WTC11 (cell line): ENCODE measurements around the gene MTA1. TPM values are rescaled to one million over a fixed set of nuclear protein-coding genes. Genes with fewer than 3 reads are reported as not detected.

Experiments used
- ATAC-seq: fragments of 200-7000 bp; cut with Tn5 transposase; 2 replicates; pipeline ENCODE4 v1.10.0; 2021; ENCODE audit warnings: mild to moderate bottlenecking, moderate library complexity
- CTCF ChIA-PET: fragments of 300-600 bp; sonication (Branson Sonifier 250); formaldehyde crosslinking; loops from one replicate; lab custom pipeline; 2021; ENCODE audit warnings: antibody characterized with exemption; lab: Charles Lee
- POLR2A ChIA-PET: fragments of 350-600 bp; sonication (Branson Sonifier 250); formaldehyde crosslinking; loops from one replicate; lab custom pipeline; 2021; ENCODE audit warnings: antibody characterized with exemption; lab: Charles Lee
- DNase-seq: peaks from one replicate; pipeline ENCODE4 v3.0.0; 2021; ENCODE audit warnings: low spot score
- H3K27ac Mint-ChIP-seq: 2 replicates; pipeline ENCODE4 v1.8.0; 2021; ENCODE audit warnings: mixed read lengths
- H3K27me3 Mint-ChIP-seq: 2 replicates; pipeline ENCODE4 v1.8.0; 2021; ENCODE audit warnings: low read depth, mild to moderate bottlenecking, moderate library complexity, mixed read lengths
- H3K36me3 Mint-ChIP-seq: 2 replicates; pipeline ENCODE4 v1.8.0; 2021; ENCODE audit warnings: mixed read lengths
- H3K4me1 Mint-ChIP-seq: 2 replicates; pipeline ENCODE4 v1.8.0; 2022; ENCODE audit warnings: mixed read lengths
- H3K4me3 Mint-ChIP-seq: 2 replicates; pipeline ENCODE4 v1.8.0; 2021; ENCODE audit warnings: mild to moderate bottlenecking, moderate library complexity, mixed read lengths
- H3K9me3 Mint-ChIP-seq: 2 replicates; pipeline ENCODE4 v1.8.0; 2021; ENCODE audit warnings: mixed read lengths
- CDX4 ChIP-seq: fragments of 250-450 bp; sonication (Bioruptor Pico); IDR thresholded peaks from 2 replicates; pipeline ENCODE4 v1.9.0; 2021; ENCODE audit warnings: moderate library complexity, mild to moderate bottlenecking, inconsistent platforms, borderline replicate concordance
- ELF4 ChIP-seq: sonication (generic); formaldehyde crosslinking; IDR thresholded peaks from 2 replicates; pipeline ENCODE4 v1.8.1; 2022; ENCODE audit warnings: low read depth, mild to moderate bottlenecking, moderate library complexity, missing genetic modification reagents
- FOXP1 ChIP-seq: sonication (generic); formaldehyde crosslinking; IDR thresholded peaks from 2 replicates; pipeline ENCODE4 v1.8.0; 2022; ENCODE audit warnings: missing genetic modification reagents, mild to moderate bottlenecking, moderate library complexity, borderline replicate concordance
- IRF2 ChIP-seq: sonication (generic); formaldehyde crosslinking; IDR thresholded peaks from 2 replicates; pipeline ENCODE4 v1.8.0; 2022; ENCODE audit warnings: low read depth, missing genetic modification reagents, borderline replicate concordance
- JAZF1 ChIP-seq: fragments of 250-450 bp; sonication (Bioruptor Pico); IDR thresholded peaks from 2 replicates; pipeline ENCODE4 v1.9.0; 2021; ENCODE audit warnings: moderate library complexity, mild to moderate bottlenecking, inconsistent platforms
- OVOL2 ChIP-seq: fragments of 250-450 bp; sonication (Bioruptor Pico); IDR thresholded peaks from 2 replicates; pipeline ENCODE4 v1.9.0; 2021; ENCODE audit warnings: mild to moderate bottlenecking, borderline replicate concordance
- PRRX2 ChIP-seq: fragments of 250-450 bp; sonication (Bioruptor Pico); IDR thresholded peaks from 2 replicates; pipeline ENCODE4 v1.8.0; 2021; ENCODE audit warnings: mild to moderate bottlenecking
- RORB ChIP-seq: fragments of 250-450 bp; sonication (Bioruptor Pico); IDR thresholded peaks from 2 replicates; pipeline ENCODE4 v1.9.0; 2021; ENCODE audit warnings: mild to moderate bottlenecking
- SMAD4 ChIP-seq: sonication (generic); formaldehyde crosslinking; IDR thresholded peaks from 2 replicates; pipeline ENCODE4 v1.8.0; 2022; ENCODE audit warnings: mild to moderate bottlenecking, missing genetic modification reagents
- SOX15 ChIP-seq: fragments of 250-450 bp; sonication (Bioruptor Pico); IDR thresholded peaks from 2 replicates; pipeline ENCODE4 v1.9.0; 2021; ENCODE audit warnings: mild to moderate bottlenecking
- SP1 ChIP-seq: sonication (generic); formaldehyde crosslinking; conservative IDR thresholded peaks from 2 replicates; pipeline ENCODE4 v1.8.1; 2022; ENCODE audit warnings: missing genetic modification reagents
- TCF7 ChIP-seq: sonication (generic); formaldehyde crosslinking; IDR thresholded peaks from 2 replicates; pipeline ENCODE4 v1.8.0; 2022; ENCODE audit warnings: mild to moderate bottlenecking, low read depth, missing genetic modification reagents, moderate library complexity
- USF2 ChIP-seq: sonication (generic); formaldehyde crosslinking; IDR thresholded peaks from 2 replicates; pipeline ENCODE4 v1.8.1; 2023; ENCODE audit warnings: mild to moderate bottlenecking, missing genetic modification reagents, moderate library complexity
- ZBTB21 ChIP-seq: sonication (generic); formaldehyde crosslinking; IDR thresholded peaks from 2 replicates; pipeline ENCODE4 v1.8.1; 2023; ENCODE audit warnings: mild to moderate bottlenecking, missing genetic modification reagents, borderline replicate concordance
- ZNF281 ChIP-seq: sonication (generic); formaldehyde crosslinking; IDR thresholded peaks from 2 replicates; pipeline ENCODE4 v1.8.0; 2023; ENCODE audit warnings: mild to moderate bottlenecking, missing genetic modification reagents
- ZNF416 ChIP-seq: fragments of 250-450 bp; sonication (Bioruptor Pico); IDR thresholded peaks from 2 replicates; pipeline ENCODE4 v1.9.0; 2021; ENCODE audit warnings: mild to moderate bottlenecking, inconsistent platforms
- ZNF532 ChIP-seq: fragments of 250-450 bp; sonication (Bioruptor Pico); IDR thresholded peaks from 2 replicates; pipeline ENCODE4 v1.9.0; 2021; ENCODE audit warnings: mild to moderate bottlenecking, borderline replicate concordance
- ZNF671 ChIP-seq: fragments of 250-450 bp; sonication (Bioruptor Pico); IDR thresholded peaks from 2 replicates; pipeline ENCODE4 v1.8.0; 2021; ENCODE audit warnings: mild to moderate bottlenecking
- total RNA-seq: library from RNA; stranded (reverse); gene quantifications from 3 replicates; pipeline ENCODE4 v1.2.3, GENCODE V29; 2021
- TF ChIP-seq, protein P1 (sequence below): sonication (generic); formaldehyde crosslinking; IDR thresholded peaks from 2 replicates; pipeline ENCODE4 v1.8.1; 2023; ENCODE audit warnings: mild to moderate bottlenecking, missing genetic modification reagents
- TF ChIP-seq, protein P2 (sequence below): sonication (generic); formaldehyde crosslinking; IDR thresholded peaks from 2 replicates; pipeline ENCODE4 v1.8.1; 2023; ENCODE audit warnings: mild to moderate bottlenecking, missing genetic modification reagents

Gene MTA1
- total RNA-seq, 1 experiment from 2014 or later: 279 TPM

DNA sequence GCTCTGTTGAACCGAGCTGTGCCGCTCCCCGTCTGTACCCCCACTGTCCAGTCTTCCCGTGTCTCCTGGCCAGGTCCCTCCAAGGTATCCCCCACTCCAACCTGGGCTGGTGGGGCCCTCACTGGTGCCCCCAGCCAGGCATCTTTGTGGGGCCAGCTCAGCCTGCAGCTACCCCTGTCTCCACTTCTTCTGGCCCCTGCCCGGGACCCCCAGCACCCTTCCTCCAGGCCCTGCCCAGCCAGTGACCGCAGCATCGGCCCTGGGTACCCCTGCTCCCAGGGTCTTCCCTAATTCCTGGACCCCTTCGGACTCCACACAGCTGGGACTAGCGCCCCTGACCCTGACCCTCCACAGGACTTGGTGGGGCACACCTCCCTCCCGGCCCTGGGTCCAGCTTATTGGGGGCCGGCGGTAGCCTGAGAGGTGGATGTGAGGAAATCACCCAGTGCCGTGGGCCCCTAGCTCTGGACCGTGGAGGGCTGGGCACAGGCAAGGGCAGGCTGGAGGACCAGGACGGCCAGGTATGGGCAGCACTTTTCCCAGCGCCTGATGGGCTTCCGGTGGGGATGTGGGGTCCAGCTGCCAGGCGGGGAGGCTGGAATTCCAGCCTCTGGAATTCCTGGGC is 63.0 kb downstream of the MTA1 start:
- Mint-ChIP-seq H3K9me3 (no peaks in the 10 kb centered on the region), H3K27ac (no peak overlapping the region), H3K4me3 (no peak overlapping the region), H3K4me1 (peaks cover 18% of the 10 kb centered on the region), H3K27me3 (peaks cover 84% of the 10 kb centered on the region), H3K36me3 (no peaks in the 10 kb centered on the region)
- ATAC-seq (no peak), DNase-seq (no peak)
- ChIA-PET CTCF (interaction anchor here (1.0 to 5.1 kb wide), 4 partner anchors 7 to 714 kb away, joined by 3 to 116 read pairs (median 48); no protein-coding TSS in a partner anchor), POLR2A (no interaction called here)
- TF ChIP-seq ZNF281 (CRISPR knock-in tag) (no peak), PRRX2 (CRISPR knock-in tag) (no peak), SOX15 (CRISPR knock-in tag) (no peak), ZNF532 (CRISPR knock-in tag) (no peak), CDX4 (no peak), TCF7 (CRISPR knock-in tag) (no peak), RORB (CRISPR knock-in tag) (no peak), USF2 (no peak), ZNF671 (CRISPR knock-in tag) (no peak), SMAD4 (CRISPR knock-in tag) (no peak), FOXP1 (CRISPR knock-in tag) (no peak), ELF4 (CRISPR knock-in tag) (no peak), JAZF1 (CRISPR knock-in tag) (no peak), OVOL2 (no peak), ZNF416 (CRISPR knock-in tag) (no peak), ZBTB21 (CRISPR knock-in tag) (no peak), IRF2 (CRISPR knock-in tag) (no peak), SP1 (CRISPR knock-in tag) (no peak)
- TF ChIP-seq, protein P1, sequence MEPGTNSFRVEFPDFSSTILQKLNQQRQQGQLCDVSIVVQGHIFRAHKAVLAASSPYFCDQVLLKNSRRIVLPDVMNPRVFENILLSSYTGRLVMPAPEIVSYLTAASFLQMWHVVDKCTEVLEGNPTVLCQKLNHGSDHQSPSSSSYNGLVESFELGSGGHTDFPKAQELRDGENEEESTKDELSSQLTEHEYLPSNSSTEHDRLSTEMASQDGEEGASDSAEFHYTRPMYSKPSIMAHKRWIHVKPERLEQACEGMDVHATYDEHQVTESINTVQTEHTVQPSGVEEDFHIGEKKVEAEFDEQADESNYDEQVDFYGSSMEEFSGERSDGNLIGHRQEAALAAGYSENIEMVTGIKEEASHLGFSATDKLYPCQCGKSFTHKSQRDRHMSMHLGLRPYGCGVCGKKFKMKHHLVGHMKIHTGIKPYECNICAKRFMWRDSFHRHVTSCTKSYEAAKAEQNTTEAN: no peak
- TF ChIP-seq, protein P2, sequence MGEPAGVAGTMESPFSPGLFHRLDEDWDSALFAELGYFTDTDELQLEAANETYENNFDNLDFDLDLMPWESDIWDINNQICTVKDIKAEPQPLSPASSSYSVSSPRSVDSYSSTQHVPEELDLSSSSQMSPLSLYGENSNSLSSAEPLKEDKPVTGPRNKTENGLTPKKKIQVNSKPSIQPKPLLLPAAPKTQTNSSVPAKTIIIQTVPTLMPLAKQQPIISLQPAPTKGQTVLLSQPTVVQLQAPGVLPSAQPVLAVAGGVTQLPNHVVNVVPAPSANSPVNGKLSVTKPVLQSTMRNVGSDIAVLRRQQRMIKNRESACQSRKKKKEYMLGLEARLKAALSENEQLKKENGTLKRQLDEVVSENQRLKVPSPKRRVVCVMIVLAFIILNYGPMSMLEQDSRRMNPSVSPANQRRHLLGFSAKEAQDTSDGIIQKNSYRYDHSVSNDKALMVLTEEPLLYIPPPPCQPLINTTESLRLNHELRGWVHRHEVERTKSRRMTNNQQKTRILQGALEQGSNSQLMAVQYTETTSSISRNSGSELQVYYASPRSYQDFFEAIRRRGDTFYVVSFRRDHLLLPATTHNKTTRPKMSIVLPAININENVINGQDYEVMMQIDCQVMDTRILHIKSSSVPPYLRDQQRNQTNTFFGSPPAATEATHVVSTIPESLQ (CRISPR knock-in tag): no peak
